ENCODE data around the gene NECTIN2.
"Not testable (repeated sequence)": the region's sequence is repeated elsewhere in the genome, so short reads cannot be mapped to it uniquely, and the experiment has no call there.

- not testable (repeated sequence) for TF ChIP-seq CTCF (IDR thresholded peaks at IDR 0.05; ENCODE audit: insufficient read depth, low read depth, low read length); EZH2 (IDR thresholded peaks at IDR 0.05; ENCODE audit: insufficient read depth, low read length)
Observed at GRCh38 chr19:44888335-44888734, 42.2 kb downstream of the NECTIN2 start.

Measured in astrocyte (in vitro differentiated cells and primary cell).